Stimulated activated CD8-positive, alpha-beta memory T cell treated with anti-CD3 and anti-CD28 coated beads, Interleukin-4, amount 100 ng/mL, for 1 hour (primary cell): Measurements from ENCODE around the gene ZFHX3.

Source experiments
- DNase-seq, 2 donors: peaks; one replicate each; pipeline ENCODE4 v3.0.0-alpha.2; 2020; ENCODE audit warnings: low read depth in 2 of 2, low spot score in 1 of 2

Gene ZFHX3

DNA sequence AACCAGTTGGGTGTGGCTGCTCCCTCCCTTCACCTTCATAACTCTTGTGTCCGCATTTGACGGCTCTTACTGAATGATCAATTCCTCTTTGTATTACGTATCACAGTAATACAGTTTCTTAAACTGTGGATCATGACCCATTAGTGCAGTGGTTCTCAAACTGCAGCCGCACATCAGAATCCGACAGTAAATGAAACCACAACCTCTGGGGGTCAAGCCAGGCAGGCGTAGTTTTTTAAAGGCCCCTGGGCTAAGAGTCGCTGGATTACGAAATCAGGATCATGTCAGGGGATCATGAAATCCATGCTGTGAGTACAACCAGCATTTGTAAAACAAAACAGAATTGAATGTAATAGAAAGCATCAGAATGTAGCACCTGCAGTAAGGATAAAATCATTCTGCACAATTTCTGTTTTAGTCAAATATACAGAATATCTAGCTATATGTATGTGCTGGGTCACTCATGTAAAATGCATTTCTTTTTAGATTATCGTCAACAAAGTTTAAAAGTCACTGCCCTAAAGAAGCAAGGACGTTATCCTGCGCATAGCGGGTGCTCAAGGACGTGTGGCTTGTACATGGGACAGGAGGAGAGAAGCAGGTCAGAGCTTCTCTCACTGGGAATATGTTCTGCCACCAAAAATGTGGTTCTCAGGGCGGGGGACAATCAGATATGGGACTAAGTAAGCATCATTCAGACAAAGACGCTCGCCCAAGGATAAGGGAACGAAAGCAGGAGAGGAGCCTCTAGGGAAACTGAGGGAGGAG, 113.1 kb downstream of the ZFHX3 start:
- DNase-seq, result no peak

DNA sequence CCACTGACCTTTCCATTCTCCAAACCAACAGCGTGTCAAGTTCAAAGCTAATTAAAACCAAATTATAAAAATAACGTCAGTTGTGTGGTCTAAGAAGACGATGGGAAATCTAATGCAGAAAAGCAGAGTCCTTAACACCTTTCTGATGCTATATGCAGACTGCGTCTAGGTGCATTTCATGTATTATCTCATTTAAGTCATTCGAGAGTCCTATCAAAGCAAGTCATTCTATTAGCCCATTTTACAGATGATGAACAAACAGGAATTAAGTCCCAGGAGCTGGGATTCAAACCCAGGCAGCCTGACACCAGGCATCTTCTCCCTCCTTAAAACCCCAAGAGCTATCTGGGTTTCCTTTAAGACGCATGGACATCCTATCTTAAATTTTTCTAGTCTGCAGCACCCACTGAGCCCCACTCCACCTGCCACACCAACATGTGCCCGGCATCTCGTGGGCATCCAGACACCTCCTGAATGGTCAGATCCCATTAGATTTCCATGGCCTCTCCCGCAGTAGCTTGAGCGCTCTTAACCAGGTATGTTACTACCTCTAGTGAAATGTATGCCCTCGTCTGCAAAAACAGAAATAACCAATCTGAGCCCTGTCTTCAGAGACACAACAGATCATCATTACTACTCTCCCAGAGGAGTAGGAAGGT, 115.1 kb downstream of the ZFHX3 start:
- no peak for DNase-seq

DNA sequence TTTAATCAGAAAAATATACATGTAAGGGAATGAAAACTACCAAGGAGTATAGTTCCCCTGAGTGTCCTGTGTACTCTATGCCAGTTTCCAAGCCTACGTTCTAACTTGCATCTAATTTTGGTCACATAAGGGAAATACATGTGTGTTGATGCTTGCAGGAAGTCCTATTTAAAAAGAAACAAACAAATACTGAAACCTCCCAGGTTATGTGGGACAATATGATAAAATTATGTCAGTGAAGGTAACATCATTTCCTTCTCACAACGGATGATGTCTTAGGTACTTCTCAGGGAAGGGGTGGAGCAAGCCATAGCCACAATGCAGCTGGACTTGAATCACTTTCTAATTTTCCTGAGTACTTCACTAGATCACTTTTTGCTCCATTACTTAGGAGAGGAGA, 115.9 kb downstream of the ZFHX3 start:
- no peak for DNase-seq

DNA sequence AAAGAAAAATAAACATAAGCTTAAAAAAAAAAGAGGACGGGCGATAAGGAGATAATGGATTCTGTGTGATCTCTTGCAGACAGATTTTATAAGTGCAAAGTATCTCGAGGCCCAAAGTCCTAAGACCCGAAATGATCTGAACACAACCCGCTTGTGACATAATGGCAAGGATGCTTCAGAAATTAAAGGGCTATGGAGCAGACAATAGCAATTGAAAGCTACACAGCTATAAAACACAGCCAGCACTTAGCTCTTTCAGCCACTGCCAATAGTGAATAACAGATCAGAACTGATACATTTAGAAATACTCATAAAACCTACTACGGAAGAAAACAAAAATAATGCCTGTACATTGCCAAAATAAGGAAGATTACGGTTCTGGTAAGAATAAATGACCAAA, 117.5 kb downstream of the ZFHX3 start:
- DNase-seq, result no peak

DNA sequence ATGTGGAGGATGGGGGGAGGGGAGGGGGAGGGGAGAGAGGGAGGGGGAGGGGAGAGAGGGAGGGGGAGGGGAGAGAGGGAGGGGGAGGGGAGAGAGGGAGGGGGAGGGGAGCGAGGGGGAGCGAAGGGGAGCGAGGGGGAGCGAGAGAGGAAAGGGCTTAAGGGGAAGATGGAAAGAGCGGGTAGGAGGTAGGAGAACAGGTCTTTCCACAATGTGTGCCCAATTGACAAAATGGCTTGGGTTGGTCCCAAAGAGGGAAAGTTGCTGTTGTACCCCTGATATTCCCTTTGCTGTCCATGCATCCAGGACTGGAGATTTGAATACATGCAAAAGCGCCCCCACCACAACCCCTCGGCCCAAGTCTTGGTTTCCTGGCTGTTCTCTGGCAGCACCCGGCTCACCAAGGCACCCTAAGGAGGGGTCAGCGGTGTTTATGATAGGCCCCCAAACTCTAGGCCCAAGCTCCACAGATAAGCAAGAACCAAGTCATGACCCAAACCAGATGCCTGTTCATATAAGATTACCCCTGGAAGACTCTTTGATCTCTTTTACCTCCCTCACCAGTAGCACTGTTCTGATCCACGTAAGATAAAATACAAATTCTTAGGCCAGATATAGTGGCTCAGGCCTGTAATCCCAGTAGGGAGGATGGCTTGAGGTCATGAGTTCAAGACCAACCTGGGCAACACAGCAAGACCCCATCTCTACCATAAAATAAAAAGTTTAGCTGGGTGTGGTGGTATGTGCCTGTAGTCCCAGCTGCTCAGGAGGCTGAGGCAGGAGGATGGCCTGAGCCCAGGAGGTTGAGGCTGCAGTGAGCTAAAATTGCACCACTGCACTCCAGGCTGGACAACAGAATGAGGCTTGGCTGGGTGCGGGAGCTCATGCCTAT, 119.6 kb downstream of the ZFHX3 start:
- DNase-seq, result no peak

DNA sequence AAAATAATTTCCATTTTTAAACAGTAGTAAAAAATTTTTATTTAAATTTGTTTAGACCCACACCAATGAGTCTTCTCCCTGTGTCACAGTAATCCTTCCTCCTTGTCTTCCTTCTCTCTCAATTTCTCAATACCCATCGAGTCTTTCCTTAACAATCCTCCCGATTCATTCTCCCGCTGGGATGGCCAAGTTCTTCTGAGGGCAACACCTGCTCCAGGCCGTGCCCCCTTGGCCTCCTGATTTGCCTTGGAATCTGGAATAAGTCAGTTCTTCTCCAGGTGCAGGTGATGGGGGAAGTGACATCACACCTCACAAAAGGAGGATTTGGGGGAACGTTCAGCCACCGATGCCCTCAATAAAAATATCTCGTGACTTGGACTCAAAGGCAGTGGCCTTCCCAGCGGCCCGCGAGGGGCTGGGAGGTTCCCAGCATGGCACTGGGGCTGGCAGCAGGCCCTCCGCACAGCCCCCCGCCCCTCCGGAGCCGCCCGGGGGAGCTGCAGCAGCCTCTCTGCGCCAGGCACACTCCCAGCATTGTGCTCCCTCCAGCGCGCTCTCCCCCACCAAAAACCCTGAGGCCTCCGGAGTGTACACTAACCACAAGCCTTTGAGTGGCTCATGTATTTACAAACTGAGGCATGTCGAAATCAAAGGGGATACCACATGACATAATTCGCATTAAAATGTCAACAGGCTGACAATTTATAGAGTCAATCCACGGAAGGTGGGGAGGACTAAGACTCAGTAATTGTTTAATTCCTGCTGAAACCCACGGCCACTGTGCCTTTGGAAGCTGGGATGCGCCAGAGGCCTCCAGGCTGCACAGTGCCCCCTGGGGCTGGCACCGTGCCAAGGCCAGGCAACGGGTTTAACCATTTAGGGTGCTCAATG, 120.5 kb downstream of the ZFHX3 start:
- DNase-seq, result no peak

DNA sequence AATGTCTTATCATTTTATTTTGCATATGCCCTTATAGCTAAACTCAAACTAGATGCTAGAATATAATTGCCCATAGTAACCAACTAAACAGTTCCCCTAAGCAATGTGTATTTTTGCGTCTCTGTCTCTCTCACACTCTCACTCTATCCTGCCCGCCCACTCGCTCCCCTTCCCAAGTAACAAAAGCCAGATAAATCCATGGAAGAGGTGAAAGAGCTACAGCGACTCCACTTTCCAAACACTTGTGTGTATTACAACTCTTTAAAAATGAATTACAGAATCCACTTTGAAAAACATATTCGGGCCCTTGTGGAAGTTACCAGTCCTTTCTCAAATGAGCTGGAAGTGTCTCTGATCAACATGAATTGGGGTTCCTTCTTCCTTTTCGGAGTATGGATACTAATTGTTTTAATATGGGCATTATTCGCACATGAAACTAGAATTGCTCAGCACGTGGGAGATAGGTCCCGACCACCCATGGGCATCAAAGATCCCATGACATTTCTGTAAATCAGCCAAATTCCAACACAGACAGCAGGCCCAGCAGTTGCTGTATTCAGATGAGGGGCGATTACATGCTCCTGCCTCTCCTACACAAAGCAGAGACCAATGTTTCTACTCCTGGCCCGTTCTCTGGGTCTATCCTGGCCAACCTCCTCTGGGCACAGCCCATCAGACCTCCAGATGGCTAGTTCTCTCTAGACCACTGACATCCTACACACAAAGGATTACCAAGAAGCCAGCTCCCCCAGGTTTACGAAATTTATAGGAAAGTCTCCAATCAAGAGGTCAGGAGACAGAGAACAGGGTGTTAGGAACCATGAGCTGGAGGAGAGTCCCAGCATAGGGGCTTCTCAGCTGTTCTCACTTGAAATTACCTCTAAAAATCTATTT, 121.5 kb downstream of the ZFHX3 start:
- DNase-seq, result no peak

DNA sequence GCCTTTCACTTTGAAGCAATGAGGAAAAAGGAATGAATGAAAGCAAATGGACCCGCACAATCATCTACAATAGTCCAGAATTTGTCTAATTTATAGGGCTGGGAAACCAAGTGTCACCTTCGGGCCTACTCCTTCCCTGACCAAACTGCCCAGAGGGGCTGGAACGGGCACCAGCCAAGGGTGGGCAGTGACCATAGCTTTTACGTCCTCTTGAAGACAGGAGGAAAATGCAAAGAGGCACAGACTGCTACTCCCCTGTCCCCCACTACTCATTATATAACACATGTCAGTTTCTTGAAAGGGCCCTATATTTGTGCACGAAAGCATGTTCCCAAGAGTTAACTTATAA, 122.3 kb downstream of the ZFHX3 start:
- DNase-seq, result no peak

DNA sequence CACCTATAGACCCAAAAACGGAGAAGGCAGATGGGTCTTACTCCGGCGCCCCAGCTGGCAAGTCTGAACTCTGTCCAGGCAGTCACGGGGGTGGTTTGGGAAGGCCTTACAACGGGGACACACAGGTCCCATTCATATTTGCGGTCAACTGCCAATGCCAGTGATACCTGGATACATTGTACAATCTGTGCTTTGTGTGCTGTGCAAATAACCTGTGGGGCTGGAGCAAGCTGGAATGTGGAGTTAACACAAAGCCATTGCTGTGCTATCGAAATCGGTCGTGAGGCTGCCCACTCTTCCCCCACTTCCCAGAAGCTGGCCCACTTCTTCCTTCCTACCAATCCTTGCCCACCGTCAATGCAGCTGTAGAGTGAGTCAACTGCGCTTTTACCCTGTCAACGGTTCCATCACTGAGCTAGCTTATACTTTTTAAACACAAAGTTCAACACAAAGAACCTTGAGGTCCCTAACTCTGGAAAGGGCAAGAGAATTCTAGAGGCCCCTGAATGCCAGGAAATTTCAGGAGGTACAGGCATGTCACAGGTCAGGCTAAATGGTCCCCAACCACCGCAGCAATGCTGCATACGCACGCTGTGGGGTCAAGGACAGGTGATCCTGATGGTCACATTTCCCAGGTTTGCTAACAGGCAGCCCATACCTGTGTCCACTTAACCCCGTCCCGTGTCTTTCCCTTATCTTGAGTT, 122.8 kb downstream of the ZFHX3 start:
- no peak for DNase-seq

DNA sequence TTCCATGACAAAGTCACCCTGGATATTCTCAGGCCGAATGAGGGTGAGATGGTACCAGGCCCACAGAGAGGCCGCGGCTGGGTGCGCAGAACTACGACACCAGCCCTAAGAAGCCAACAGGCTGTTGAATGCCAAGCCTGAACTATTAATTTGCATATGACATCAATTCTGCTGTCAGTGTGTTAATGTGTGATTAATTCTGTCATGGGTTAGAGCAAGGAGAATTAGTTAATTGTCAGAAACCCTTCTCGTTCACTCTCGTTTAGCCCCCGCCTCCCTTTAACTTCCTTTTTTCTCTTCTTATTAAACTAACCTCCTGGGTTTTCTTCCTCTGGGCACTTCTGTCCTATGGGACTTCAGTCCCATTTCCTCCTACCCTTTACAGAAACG, 123.4 kb downstream of the ZFHX3 start:
- no peak for DNase-seq

DNA sequence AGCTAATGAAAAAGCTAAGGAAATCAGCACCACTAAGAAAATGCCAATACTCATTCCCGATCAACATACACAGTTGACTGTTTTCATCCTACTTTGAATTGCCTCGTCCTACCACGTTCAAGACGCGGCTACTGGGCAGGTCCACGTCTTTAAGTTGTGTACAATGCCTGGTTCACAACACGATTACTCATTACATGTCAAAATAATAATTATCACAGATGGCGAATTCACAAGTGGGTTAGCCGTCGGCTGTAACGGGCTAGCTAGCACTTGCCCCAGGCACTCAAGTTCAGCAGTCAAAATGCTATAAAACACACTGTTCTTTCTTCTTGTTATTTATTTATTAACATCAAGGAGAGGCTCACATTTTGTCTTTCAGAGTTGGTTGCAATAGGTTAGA, 124.2 kb downstream of the ZFHX3 start:
- DNase-seq, result no peak

DNA sequence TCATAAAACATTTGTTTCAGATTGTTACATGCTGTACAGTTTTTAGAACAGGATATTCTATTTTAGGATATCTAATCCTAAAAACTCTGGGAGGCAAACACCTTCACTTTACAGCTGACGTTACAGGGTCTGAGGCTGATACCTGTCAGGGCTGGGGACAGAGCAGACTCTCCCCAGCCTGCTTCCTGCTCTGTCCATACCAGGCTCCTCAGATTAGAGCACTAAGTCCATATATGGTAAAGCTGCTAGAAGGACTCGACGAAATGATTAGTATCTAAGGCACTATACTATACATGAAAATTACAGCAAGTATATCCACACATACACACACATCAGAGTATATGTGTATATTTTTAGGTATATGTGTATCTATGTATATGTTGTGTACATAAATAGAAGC, 125.2 kb downstream of the ZFHX3 start:
- no peak for DNase-seq

DNA sequence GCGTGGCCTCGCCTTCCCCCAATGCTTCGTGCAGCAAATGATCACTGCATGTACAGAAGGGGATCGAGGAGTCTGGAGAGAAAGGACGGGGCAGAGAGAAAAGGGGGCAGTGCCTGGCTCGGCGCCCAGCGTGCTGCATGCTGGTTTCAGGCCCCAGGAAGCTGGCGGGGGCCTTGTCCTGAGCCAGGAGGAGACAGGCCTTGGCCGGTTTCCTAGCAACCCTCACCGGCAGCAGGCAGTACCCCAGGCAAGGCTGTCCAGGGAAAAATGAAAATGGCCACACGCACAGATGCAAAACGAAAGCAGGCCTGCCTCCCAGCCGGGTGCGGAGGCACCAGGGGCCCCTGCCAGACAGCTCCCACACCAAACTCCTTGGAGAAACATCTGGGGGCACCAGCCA, 126.3 kb downstream of the ZFHX3 start:
- no peak for DNase-seq

DNA sequence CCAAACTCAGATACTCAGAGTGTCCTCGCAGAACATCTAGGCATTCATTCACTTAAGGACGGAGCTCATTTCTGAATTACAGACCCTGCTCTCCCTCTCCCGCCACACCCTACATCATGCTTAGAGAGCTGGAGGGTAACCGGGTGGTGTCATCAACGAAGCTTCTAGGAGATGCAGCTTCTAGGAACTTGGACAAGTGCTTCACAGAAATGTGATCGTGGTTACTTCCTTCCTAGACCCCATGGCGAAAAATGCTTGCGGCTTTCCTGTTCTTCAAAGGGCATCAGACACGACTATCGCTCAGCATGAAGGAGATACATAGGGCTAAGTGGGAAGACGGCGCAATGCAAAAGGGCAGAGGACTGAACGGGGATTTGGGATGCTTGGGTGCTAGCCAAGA, 126.8 kb downstream of the ZFHX3 start:
- no peak for DNase-seq

DNA sequence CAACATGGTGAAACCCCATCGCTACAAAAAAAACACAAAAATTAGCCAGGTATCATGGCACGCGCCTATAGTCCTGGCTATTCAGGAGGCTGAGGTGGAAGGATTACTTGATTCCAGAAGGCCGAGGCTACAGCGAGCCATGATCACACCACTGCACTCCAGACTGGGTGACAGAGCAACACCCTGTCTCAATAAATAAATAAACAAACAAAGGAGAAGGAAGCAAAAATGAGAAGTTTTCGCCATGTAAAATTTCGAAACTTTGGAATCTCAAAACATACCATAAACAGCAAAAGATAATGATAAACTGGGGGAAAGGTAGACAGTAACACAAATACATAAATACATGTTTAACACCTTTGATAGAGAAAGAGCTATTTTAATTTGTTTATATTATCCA, 130.9 kb downstream of the ZFHX3 start:
- DNase-seq, result no peak

DNA sequence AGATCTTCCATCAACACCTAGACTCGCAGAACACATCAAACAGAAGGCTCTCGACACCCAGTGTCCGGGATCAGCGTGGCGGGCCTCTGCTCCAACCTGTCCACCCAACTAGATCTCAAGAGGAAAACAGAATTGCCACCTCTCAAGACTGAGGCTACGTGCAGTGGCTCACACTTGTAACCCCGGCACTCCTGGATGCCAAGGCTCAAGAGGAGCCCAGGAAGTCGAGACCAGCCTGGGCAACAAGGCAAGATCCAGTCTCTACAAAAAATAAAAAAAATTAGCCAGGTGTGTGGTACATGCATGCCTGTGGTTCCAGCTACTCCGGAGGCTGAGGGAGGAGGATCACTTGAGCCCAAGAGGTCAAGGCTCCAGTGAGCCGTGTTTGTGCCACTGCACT, 132.6 kb downstream of the ZFHX3 start:
- DNase-seq, result no peak

DNA sequence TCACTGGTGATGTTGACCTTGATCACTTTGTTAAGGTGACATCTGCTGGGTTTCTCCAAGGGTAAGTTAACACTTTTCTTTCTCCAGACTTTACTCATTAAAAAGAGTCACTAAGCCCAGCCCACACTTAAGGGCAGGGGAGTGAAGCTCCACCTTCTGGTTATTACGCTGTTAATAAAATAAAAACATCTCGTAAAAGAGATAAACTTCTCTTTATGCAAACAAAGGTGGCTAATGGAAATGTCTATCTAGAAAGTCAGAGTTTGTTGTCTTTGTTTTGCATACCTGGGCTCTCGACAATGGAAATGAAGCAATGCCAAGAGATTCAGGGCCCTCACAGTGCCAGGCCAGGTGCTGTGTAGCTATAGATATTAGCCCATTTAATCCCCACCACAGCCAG, 134.4 kb downstream of the ZFHX3 start:
- no peak for DNase-seq

DNA sequence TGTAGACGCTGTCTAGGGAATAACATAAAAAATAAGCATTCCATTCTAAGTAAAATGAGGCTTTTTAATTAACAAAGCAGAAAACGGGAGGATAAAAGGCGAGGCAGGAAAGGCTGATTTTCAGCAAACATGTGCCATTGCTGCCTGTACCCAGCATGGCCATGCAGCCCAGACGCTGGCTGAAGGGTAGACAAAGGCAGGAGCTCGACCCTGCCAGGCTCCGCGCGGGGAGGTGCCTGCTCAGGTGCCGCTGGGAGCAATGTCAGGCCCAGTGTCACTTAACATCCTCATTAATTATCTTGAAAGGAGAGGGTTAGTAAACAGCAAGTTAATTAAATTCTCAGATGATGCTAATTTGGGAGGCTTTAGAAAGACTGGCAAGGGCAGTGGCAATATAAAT, 136.0 kb downstream of the ZFHX3 start:
- no peak for DNase-seq

DNA sequence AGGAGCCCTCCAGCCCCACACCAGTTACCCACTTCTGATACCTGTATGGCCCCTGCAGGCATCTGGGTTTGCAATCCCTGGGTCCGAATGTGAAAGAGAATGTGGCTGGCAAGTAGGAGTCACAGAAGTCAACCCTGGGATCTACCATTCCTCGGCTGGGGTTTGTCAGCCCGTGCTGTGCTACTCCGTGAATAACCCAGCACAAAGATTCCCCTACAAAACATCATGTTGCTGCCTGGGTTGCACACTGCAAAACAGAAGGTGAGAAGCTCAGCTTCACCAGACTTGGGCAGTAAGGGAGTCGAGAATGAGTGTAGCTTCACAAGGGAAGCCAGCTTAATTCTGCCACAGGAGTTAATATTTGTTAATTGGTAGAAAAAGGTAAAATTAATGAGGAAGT, 137.1 kb downstream of the ZFHX3 start:
- DNase-seq, result no peak

DNA sequence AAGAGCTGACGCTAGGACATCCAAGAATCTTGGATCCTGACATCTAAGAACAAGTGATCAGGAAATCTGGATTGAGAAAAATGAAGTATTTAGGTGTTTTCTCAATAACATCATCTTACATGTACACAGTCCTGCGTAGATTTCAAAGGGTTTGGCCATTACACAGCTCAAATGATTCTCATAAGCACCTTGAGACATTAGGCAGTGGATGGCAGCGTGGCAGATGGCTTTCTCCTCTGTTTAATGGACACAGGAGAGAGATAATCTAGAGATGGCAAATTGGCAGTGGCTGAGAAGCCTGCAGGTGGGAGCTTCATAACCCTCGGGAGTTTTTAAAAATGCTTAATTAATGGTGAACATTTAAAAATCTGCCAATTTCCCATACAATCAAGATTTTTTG, 137.5 kb downstream of the ZFHX3 start:
- no peak for DNase-seq
